Esophagus muscularis mucosa (tissue), 4 donors: Measurements from ENCODE around the gene C4orf46. TPM values are rescaled to one million over a fixed set of nuclear protein-coding genes. Genes with fewer than 3 reads are reported as not detected.

Source experiments
- DNase-seq: peaks from one replicate; pipeline ENCODE4 v3.0.0-alpha.2; 2017; ENCODE audit errors: extremely low spot score
- H3K27ac ChIP-seq, 4 donors: fragments of 200-600 bp; sonication (generic); replicated peaks in 1 of 4; 1 replicate in 3 of 4; 2 replicates in 1 of 4; pipeline ENCODE4 v1.5.1; 2016 to 2019; ENCODE audit warnings: mild to moderate bottlenecking in 1 of 4
- H3K27me3 ChIP-seq, 4 donors: fragments of 200-600 bp; sonication (generic); one replicate each; pipeline versions ENCODE4 v1.5.1 to v1.6.0; 2016 to 2019
- H3K36me3 ChIP-seq, 4 donors: fragments of 200-600 bp; sonication (generic); one replicate each; pipeline ENCODE4 v1.5.1; 2016 to 2019
- H3K4me1 ChIP-seq, 4 donors: fragments of 200-600 bp; sonication (generic); one replicate each; pipeline ENCODE4 v1.5.1; 2016 to 2019
- H3K4me3 ChIP-seq, 4 donors: fragments of 200-600 bp; sonication (generic); 1 replicate in 2 of 4; 2 replicates in 2 of 4; pipeline ENCODE4 v1.5.1; 2016 to 2019; ENCODE audit warnings: mild to moderate bottlenecking in 4 of 4, moderate library complexity in 1 of 4
- H3K9me3 ChIP-seq, 4 donors: fragments of 200-600 bp; sonication (generic); 1 replicate in 3 of 4; 2 replicates in 1 of 4; pipeline ENCODE4 v1.5.1; 2016 to 2019
- EP300 ChIP-seq: sonication (generic); formaldehyde crosslinking; IDR thresholded peaks from one replicate; pipeline ENCODE4 v1.6.1; 2017; ENCODE audit warnings: antibody characterized with exemption
- POLR2A ChIP-seq: fragments of 450-650 bp; IDR thresholded peaks from one replicate; pipeline ENCODE4 v1.6.1; 2017; ENCODE audit warnings: antibody characterized with exemption, moderate library complexity, mild to moderate bottlenecking, low read depth
- POLR2AphosphoS5 ChIP-seq, 2 donors: sonication (generic); formaldehyde crosslinking; IDR thresholded peaks; one replicate each; pipeline ENCODE4 v1.6.1; 2017; ENCODE audit warnings: antibody characterized with exemption in 2 of 2
- WGBS: methylation state at CpG from one replicate; pipeline ENCODE4 v1.1.5; 2018; 5-methylcytosine and 5-hydroxymethylcytosine counted together
- intact Hi-C: fragments of 100-400 bp; cut with DNase I; formaldehyde crosslinking; loops from one replicate; pipeline ENCODE4 v1.15.1; 2023
- total RNA-seq, 4 donors: library from RNA; depleted of rRNA; stranded (reverse); fragments of >200 nt; gene quantifications; one replicate each; pipeline versions ENCODE4 v1.1.0 to v1.2.1, GENCODE V29; 2016
- TF ChIP-seq, protein P1 (sequence below), 3 experiments: fragments of 200-600 bp in 2 of 3; fragments of 450-650 bp in 1 of 3; sonication (generic) in 2 of 3; IDR thresholded peaks; one replicate each; pipeline ENCODE4 v1.5.1; 2017 to 2019; ENCODE audit warnings: antibody characterized with exemption in 3 of 3, mild to moderate bottlenecking in 2 of 3, moderate library complexity in 1 of 3

Gene C4orf46
- total RNA-seq, 4 donors from 2014 or later: 2.4 to 4.6 (median 3.2) TPM

DNA sequence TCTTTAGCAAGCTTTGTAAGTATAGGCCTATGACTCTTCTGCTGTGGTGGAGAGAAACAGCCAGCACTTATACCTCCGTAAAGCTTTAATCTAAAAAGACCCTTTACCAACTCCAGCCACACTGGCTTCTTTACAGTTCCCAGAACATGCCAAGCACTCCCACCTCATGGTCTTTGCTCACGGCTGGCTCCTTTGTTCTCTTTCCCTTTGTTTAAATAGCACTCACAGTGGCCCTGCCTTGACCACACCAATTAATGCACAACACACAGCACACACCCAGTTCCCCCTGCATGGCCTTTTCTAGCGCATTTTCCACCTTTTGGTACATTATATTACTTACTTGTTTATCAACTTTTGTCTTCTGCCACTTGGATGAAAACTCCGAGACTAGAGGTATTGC lies 32.6 kb upstream of the C4orf46 start:
- no peak overlapping the region for H3K27ac ChIP-seq
- H3K27me3 ChIP-seq: no peaks in the 10 kb centered on the region
- no peak overlapping the region for H3K4me3 ChIP-seq
- H3K9me3 ChIP-seq: no peaks in the 10 kb centered on the region
- 98% methylated on average over 4 of the region's 4 CpGs for WGBS
- DNase-seq: no peak
- H3K4me1 ChIP-seq: no peaks in the 10 kb centered on the region
- no peak for TF ChIP-seq EP300
- no peak for TF ChIP-seq POLR2AphosphoS5 (IDR thresholded peaks at IDR 0.05)
- no peak for TF ChIP-seq POLR2A
- TF ChIP-seq, protein P1, sequence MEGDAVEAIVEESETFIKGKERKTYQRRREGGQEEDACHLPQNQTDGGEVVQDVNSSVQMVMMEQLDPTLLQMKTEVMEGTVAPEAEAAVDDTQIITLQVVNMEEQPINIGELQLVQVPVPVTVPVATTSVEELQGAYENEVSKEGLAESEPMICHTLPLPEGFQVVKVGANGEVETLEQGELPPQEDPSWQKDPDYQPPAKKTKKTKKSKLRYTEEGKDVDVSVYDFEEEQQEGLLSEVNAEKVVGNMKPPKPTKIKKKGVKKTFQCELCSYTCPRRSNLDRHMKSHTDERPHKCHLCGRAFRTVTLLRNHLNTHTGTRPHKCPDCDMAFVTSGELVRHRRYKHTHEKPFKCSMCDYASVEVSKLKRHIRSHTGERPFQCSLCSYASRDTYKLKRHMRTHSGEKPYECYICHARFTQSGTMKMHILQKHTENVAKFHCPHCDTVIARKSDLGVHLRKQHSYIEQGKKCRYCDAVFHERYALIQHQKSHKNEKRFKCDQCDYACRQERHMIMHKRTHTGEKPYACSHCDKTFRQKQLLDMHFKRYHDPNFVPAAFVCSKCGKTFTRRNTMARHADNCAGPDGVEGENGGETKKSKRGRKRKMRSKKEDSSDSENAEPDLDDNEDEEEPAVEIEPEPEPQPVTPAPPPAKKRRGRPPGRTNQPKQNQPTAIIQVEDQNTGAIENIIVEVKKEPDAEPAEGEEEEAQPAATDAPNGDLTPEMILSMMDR (IDR thresholded peaks at IDR 0.05): no peak
- intact Hi-C loops: no loop called here
- peaks cover 36 to 84% (median 72%) of the 10 kb centered on the region in 4 donors for H3K36me3 ChIP-seq

DNA sequence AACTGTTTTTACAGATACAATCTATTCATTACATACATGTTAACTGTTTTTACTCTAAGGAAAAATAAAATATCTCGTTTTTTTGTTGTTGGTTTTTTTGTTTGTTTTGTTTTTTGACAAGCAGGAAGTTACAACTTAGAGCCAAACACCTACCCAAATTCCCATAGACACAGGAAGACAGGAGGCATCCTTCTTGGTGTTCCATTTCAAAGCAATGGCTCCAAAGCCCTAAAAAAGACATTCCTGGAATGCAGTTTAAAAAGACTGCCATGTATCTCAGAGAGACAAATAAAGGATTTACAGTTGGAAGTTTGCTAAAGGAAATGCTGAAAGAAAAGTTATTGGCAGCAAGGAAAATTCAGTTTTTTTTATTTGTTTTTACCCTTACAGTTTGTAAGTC lies 17.1 kb upstream of the C4orf46 start:
- H3K27ac ChIP-seq: no peak overlapping the region
- WGBS: 88% methylated on average over 1 of the region's 1 CpG
- H3K9me3 ChIP-seq: no peaks in the 10 kb centered on the region
- TF ChIP-seq POLR2AphosphoS5 (IDR thresholded peaks at IDR 0.05): no peak
- TF ChIP-seq EP300: no peak
- TF ChIP-seq POLR2A: no peak
- TF ChIP-seq, protein P1 (IDR thresholded peaks at IDR 0.05): no peak
- H3K27me3 ChIP-seq: no peaks in the 10 kb centered on the region
- intact Hi-C loops: no loop called here
- H3K36me3 ChIP-seq: peaks cover 23 to 94% (median 59%) of the 10 kb centered on the region in 4 donors
- peaks cover 0 to 4% (median 0%) of the 10 kb centered on the region in 4 donors for H3K4me1 ChIP-seq
- no peak for DNase-seq
- no peak overlapping the region for H3K4me3 ChIP-seq

DNA sequence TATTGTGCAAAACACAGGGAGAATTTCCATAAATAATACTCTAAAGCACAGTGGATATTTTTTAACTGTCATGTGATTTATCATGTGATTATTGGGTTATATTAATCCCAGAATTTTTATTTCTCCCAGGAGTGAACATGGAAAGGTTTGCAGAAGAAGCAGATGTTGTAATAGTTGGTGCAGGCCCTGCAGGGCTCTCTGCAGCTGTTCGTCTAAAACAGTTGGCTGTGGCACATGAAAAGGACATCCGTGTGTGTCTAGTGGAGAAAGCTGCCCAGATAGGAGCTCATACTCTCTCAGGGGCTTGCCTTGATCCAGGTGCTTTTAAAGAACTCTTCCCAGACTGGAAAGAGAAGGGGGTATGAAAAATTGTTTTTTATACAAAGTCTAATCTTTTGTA lies 10.4 kb upstream of the C4orf46 start:
- H3K27ac ChIP-seq: no peak overlapping the region
- 54% methylated on average over 2 of the region's 2 CpGs for WGBS
- intact Hi-C loops: no loop called here

DNA sequence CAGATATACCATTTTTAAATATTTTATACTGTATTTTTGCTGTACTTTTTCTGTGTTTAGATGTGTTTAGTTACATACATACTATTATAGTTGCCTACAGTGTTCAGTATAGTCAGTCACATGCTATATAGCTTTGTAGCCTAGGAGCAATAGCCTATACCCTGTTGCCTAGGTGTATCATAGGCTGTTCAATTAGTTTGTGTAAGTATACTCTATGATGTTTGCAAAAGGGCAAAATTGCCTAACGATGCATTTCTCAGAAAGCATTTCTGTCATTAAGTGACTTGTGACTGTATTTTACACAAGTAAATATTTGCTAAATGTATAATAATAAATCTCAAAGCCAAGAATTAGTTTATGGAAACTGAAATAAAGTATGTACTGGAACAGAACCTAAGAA lies 9.9 kb upstream of the C4orf46 start:
- Histone ChIP-seq H3K9me3 (no peaks in the 10 kb centered on the region), H3K36me3 (peaks cover 8 to 48% (median 28%) of the 10 kb centered on the region in 4 donors), H3K4me1 (peaks cover 0 to 10% (median 0%) of the 10 kb centered on the region in 4 donors)

More for the DNA sequence above, 10.4 kb upstream of the C4orf46 start:
- DNase-seq: no peak
- Histone ChIP-seq H3K9me3 (no peaks in the 10 kb centered on the region), H3K36me3 (peaks cover 8 to 52% (median 30%) of the 10 kb centered on the region in 4 donors), H3K4me1 (peaks cover 0 to 10% (median 0%) of the 10 kb centered on the region in 4 donors), H3K4me3 (no peak overlapping the region), H3K27me3 (no peaks in the 10 kb centered on the region)
- no peak for TF ChIP-seq POLR2A
- no peak for TF ChIP-seq EP300
- TF ChIP-seq, protein P1 (IDR thresholded peaks at IDR 0.05): no peak
- no peak for TF ChIP-seq POLR2AphosphoS5 (IDR thresholded peaks at IDR 0.05)

More for the DNA sequence above, 9.9 kb upstream of the C4orf46 start:
- Histone ChIP-seq H3K27ac (no peak overlapping the region), H3K4me3 (no peak overlapping the region), H3K27me3 (no peaks in the 10 kb centered on the region)
- WGBS: 68% methylated on average over 1 of the region's 1 CpG
- DNase-seq: no peak
- intact Hi-C loops: no loop called here
- TF ChIP-seq, protein P1 (IDR thresholded peaks at IDR 0.05): no peak
- TF ChIP-seq POLR2A (no peak), EP300 (no peak), POLR2AphosphoS5 (IDR thresholded peaks at IDR 0.05) (no peak)
